HG03354 (cell line): ENCODE results near the gene GHR.

Source experiments
- ATAC-seq: cut with Tn5 transposase; IDR thresholded peaks from one replicate; pipeline ENCODE4 v1.9.1; 2021; ENCODE audit warnings: mild to moderate bottlenecking; ENCODE audit not compliant: unreplicated experiment, poor library complexity, severe bottlenecking

Gene GHR

DNA sequence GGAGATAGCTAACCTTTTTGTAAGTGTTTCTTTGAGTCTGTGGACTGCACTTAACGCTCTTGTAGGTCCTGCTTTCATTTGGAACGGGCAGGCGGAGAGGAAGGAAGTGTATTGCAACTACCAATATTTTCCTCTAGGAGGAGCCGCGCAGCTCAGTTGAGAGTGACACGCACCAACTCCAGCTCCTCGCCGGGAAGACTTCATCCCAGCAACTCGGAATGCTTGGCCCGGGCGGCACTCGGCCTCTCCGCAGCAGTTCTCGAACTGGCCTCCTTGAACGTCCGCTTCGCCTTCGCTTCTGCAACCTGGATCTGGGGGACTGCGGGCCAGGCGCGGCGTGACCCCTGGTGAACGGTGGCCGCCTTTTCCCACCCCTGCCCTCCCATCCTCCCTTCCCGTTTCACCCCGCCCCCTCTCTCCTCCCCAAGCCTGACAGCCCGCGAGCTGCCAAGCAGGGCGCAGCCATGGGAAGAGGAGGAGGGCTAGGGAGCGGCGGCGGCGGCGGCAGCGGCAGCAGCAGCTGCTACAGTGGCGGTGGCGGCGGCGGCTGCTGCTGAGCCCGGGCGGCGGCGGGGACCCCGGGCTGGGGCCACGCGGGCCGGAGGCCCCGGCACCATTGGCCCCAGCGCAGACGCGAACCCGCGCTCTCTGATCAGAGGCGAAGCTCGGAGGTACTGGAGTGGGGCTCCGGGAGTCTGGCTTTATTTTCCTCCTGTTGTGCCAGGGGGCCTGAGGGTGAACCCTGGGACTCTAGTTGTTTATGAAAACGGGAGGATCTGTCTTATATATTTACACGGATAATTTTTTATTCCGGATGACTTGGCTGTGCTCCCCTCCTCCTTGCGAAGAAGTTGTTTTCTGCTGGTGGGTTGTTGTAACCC lies at the start of gene GHR:
Gene GHR (plus strand): TSS at position 155 of the 881 bp plus-strand sequence. CDS start 142,436 bp downstream, outside the sequence.
- ATAC-seq = peak; percentile 91

DNA sequence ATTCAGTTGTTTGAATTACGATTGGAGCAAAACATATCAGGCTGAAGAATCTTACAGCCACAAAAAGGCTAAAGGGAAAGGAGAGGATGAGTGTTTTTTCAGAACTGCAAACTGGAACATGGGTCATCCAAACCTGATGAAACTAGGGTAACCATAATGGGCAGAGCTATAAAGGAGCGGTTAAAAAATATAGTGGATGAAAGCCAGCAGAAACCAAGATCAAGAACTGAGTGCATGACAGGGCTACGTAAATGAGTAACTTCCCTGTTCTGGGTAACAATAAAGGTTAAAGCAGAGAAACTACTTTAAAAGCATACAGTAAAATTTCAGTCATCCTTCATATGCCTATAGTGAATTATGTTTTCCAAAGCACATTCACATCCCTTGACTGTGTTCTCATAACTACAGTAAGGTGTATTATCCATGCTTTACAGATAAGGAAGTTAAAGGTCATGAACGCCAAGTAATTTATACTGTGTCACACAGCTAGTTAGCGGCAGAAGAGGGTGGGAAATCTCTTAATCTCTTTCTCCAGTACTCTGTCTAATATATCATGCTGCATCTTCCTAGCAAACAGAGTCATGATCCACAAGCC lies 48.5 kb upstream of the GHR start:
- no peak for ATAC-seq

DNA sequence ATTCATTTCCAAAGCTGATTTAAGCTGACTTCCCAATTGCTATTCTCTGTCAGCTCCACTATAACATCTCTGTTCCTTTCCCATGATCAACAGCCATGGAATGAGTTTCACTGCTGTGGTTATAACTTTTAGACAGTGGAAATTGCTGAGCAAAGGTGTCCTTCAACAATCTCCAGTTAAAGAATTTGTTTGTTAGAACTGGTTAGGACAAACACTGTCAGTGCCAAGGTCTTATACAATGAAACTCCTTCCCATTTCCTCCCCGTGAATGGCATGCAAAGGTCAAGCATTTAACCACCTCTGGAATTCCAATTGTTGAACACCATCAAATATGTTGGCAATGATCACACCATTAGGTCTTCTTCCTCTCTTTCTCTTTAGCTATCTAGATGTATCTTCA lies 45.7 kb upstream of the GHR start:
- ATAC-seq = no peak

GRCh38 chr5:42381973-42382372 lies 41.3 kb upstream of the GHR start:
- no peak for ATAC-seq

GRCh38 chr5:42387563-42387962 lies 35.7 kb upstream of the GHR start:
- no peak for ATAC-seq

- ATAC-seq = no peak
Measured at GRCh38 chr5:42390115-42390514, 33.1 kb upstream of the GHR start.

DNA sequence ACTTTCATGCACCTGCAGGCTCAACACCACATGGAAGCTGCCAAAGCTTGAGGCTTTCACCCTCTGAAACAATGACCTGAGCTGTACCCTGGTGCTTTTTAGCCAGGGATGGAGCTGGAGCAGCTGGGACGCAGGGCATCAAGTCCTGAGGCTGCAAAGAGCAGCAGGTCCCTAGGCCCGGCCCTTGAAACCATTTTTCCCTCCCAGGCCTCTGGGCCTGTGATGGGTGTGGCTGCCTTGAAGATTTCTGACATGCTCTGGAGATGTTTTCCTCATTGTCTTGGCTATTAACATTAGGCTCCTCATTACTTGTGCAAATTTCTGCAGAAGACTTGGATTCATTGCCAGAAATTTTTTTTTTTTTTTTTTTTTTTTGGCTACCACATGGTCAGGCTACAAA lies 30.3 kb upstream of the GHR start:
- no peak for ATAC-seq

- ATAC-seq = no peak
Measured at GRCh38 chr5:42396111-42396510, 27.1 kb upstream of the GHR start.

GRCh38 chr5:42397267-42397666 lies 26.0 kb upstream of the GHR start:
- no peak for ATAC-seq

DNA sequence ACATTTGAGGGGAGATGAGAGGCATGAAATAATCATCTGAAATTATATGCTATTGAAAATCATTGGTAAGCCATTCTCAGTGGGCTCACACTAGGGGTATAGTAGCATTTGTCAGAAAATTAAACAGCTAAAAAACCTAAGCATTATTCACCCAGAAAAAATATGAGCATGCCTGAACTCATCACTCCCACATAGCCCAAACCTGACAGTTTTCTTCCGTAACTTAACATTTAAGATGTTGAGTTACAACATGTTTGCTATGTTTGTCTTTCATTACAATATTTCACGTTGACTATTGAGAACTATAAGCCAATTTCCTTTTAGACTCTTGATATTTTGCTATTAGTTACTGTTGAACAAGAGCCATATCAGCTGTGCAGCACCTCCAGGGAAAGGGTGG lies 23.5 kb upstream of the GHR start:
- no peak for ATAC-seq

GRCh38 chr5:42400474-42400873 lies 22.8 kb upstream of the GHR start:
- no peak for ATAC-seq

DNA sequence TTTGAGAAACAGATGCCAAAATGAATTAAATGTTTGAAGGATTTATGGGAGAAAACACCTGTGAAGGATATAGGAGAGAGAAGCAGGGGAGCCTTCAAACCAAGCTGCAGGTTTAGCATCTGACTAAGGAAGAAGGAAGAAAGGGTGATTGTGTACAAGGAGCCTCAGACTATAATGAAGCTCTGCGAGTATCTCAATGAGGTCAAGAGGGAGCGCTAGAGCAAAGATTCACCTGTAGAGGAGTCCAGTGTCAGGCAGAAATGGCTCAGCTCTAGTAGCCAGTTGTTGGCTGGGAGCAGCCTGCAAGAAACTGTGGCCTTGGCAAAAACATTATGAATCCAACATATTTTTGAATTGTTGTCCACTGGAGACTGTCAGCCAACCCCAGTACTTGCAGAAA lies 20.0 kb upstream of the GHR start:
- no peak for ATAC-seq

- ATAC-seq = no peak
Measured at GRCh38 chr5:42404366-42404765, 18.9 kb upstream of the GHR start.

- no peak for ATAC-seq
Measured at GRCh38 chr5:42419294-42419693, 3.9 kb upstream of the GHR start.

DNA sequence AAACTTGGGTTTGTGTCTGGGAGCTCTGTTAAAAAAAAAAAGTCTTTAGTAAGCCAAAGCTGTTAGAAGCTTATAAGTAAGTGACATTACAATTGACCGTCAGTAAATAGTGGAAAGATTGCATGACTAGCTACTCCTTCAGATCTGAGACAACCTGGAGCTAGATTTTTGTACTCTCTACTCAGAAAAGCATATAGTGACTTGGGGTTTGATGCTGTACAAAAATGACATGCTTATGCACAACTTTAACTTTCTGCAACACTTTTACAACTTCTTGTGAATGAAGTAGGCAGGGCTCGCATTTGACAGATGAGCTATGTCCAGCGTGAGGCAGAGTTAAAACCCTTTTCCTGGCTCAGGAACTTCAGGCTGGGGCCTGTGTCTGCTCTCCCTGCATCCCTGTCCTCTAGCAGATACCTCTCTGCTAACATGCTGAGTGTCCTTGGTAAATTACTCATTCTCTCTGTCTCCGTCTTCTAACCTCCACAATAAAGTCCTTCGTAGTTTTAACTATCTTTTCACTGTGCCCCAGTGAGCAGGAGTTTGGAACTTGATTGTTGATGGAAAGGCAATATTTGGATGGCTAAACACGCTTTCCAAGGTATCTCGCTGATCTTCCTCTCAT lies 471 bp upstream of the GHR start:
- no peak for ATAC-seq

- ATAC-seq = no peak
Measured at GRCh38 chr5:42426016-42426415, 2.8 kb downstream of the GHR start.

DNA sequence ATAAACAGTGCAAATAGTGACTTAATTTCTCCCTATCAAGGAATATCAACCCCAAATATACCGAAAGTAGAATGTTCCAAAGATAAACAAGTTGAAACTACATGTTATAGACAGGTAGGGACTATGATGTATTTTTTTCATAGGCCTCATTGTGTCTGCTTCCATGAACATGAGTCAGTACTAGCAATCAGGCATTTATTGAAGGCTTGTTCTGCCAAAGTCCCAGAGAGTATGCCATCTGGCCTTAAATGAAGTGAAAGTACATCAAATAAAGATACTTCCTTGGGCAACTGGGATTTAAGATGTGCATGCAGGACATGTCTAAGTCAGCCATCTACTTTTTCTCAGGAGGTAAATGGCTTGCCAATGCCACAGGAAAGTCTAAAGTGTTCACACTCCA lies 6.5 kb downstream of the GHR start:
- ATAC-seq = no peak

DNA sequence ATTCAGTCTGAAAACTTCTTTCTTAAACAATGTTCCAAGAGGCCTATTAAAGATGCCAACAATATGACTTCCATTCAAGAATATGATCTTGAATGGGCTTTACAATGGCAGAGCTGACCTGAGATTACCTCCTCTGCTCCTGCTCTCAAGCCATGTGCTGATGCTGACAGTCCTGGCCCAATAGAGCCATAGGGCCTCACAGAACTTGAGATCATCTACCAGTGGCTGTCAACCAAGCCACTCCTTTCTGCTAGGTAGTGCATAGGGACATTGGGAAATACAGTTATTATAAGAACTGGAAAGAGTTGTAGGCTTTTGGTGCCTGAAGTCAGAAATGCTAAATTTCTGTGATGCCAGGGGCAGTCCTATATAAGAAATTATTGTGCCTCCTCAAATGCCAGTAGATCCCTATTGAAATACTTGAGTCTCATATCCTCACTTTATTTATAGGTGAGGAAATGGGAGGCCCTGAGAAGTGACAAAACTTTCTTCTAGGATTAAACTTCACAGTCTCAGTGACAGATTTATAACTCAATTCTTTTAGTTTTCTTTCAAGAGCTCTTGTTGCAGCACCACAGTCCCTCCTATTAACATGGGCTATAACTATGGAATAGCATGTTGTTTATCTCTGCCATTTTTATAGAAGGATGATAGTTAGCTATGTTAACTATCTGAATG lies 10.9 kb downstream of the GHR start:
- no peak for ATAC-seq

GRCh38 chr5:42436051-42436450 lies 12.8 kb downstream of the GHR start:
- no peak for ATAC-seq

- ATAC-seq = no peak
Measured at GRCh38 chr5:42454216-42454995, 31.2 kb downstream of the GHR start.
